Naive B cell (primary cell): ENCODE results near the gene ZER1. TPM values are rescaled to one million over a fixed set of nuclear protein-coding genes. Genes with fewer than 3 reads are reported as not detected.
"Not testable (repeated sequence)": the region's sequence is repeated elsewhere in the genome, so short reads cannot be mapped to it uniquely, and the experiment has no call there.

Experiments used
- ATAC-seq, 2 donors: fragments of 150-1000 bp; cut with Tn5 transposase; 2 replicates each; pipeline ENCODE4 v1.10.0; 2021; ENCODE audit warnings: low read depth in 2 of 2, mild to moderate bottlenecking in 2 of 2, moderate library complexity in 2 of 2
- DNase-seq: peaks from one replicate; pipeline ENCODE4 v3.0.0; 2022
- H3K27ac Mint-ChIP-seq, 6 donors: one replicate each; pipeline ENCODE4 v1.8.0; 2020 to 2022; ENCODE audit warnings: mild to moderate bottlenecking in 6 of 6, mixed read lengths in 6 of 6, moderate library complexity in 5 of 6, inconsistent platforms in 2 of 6
- H3K27me3 Mint-ChIP-seq, 3 donors: one replicate each; pipeline ENCODE4 v1.8.0; 2021 to 2022; ENCODE audit warnings: mixed read lengths in 3 of 3, mild to moderate bottlenecking in 1 of 3
- H3K36me3 Mint-ChIP-seq, 2 donors: one replicate each; pipeline ENCODE4 v1.8.0; 2020 to 2022; ENCODE audit warnings: mixed read lengths in 2 of 2, inconsistent platforms in 1 of 2, mild to moderate bottlenecking in 1 of 2
- H3K4me1 Mint-ChIP-seq, 3 donors: one replicate each; pipeline ENCODE4 v1.8.0; 2020 to 2022; ENCODE audit warnings: mixed read lengths in 3 of 3, inconsistent platforms in 1 of 3, mild to moderate bottlenecking in 1 of 3, moderate library complexity in 1 of 3
- H3K4me3 Mint-ChIP-seq, 8 donors: one replicate each; pipeline ENCODE4 v1.8.0; 2020 to 2022; ENCODE audit warnings: mild to moderate bottlenecking in 8 of 8, mixed read lengths in 8 of 8, moderate library complexity in 8 of 8, inconsistent platforms in 2 of 8
- H3K9me3 Mint-ChIP-seq, 7 donors: one replicate each; pipeline ENCODE4 v1.8.0; 2020 to 2022; ENCODE audit warnings: mixed read lengths in 7 of 7, mild to moderate bottlenecking in 5 of 7, inconsistent platforms in 2 of 7, moderate library complexity in 1 of 7
- polyA plus RNA-seq, 6 donors: library from polyadenylated mRNA; unstranded; fragments of 300-500 nt; fragmentation: Illumina TruSeq; gene quantifications; one replicate each; pipeline ENCODE4 v1.2.3, GENCODE V29; 2021; ENCODE audit warnings: low read depth in 6 of 6

The ZER1 gene
- polyA plus RNA-seq, 6 donors from 2014 or later, result 30.9 to 43.1 (median 33.0) TPM

GRCh38 chr9:128802482-128802881 lies 30.8 kb upstream of the ZER1 start:
- Mint-ChIP-seq H3K4me3 (no peak overlapping the region), H3K27ac (peak overlapping the region in 1 of 6 donors; percentile 56), H3K27me3 (no peaks in the 10 kb centered on the region), H3K9me3 (no peaks in the 10 kb centered on the region), H3K4me1 (peaks cover 0 to 2% (median 0%) of the 10 kb centered on the region in 3 donors), H3K36me3 (peaks cover 7 to 24% of the 10 kb centered on the region in 2 donors)
- ATAC-seq (no peak), DNase-seq (no peak)

GRCh38 chr9:128800061-128800460 lies 28.3 kb upstream of the ZER1 start:
- DNase-seq (no peak), ATAC-seq (no peak)
- no peaks in the 10 kb centered on the region for H3K27me3 Mint-ChIP-seq
- H3K4me3 Mint-ChIP-seq, result no peak overlapping the region
- H3K4me1 Mint-ChIP-seq, result peaks cover 0 to 2% (median 0%) of the 10 kb centered on the region in 3 donors
- H3K9me3 Mint-ChIP-seq, result no peaks in the 10 kb centered on the region
- H3K36me3 Mint-ChIP-seq, result peaks cover 7 to 24% of the 10 kb centered on the region in 2 donors
- peak overlapping the region in 2 of 6 donors; percentile 44 to 80 for H3K27ac Mint-ChIP-seq

GRCh38 chr9:128798896-128799295 lies 27.2 kb upstream of the ZER1 start:
- Mint-ChIP-seq H3K27ac (no peak overlapping the region), H3K9me3 (no peaks in the 10 kb centered on the region), H3K27me3 (no peaks in the 10 kb centered on the region), H3K4me3 (no peak overlapping the region), H3K36me3 (peaks cover 9 to 24% of the 10 kb centered on the region in 2 donors), H3K4me1 (peaks cover 0 to 2% (median 2%) of the 10 kb centered on the region in 3 donors)
- no peak for ATAC-seq
- DNase-seq, result no peak

- not testable (repeated sequence) for H3K27ac Mint-ChIP-seq, H3K4me3 Mint-ChIP-seq, ATAC-seq, H3K27me3 Mint-ChIP-seq, H3K9me3 Mint-ChIP-seq, DNase-seq
- peaks cover 6 to 20% of the 10 kb centered on the region in 2 donors for H3K36me3 Mint-ChIP-seq
- H3K4me1 Mint-ChIP-seq, result peaks cover 5 to 13% (median 12%) of the 10 kb centered on the region in 3 donors
These were observed 23.2 kb upstream of the ZER1 start for GRCh38 chr9:128794961-128795360.

DNA sequence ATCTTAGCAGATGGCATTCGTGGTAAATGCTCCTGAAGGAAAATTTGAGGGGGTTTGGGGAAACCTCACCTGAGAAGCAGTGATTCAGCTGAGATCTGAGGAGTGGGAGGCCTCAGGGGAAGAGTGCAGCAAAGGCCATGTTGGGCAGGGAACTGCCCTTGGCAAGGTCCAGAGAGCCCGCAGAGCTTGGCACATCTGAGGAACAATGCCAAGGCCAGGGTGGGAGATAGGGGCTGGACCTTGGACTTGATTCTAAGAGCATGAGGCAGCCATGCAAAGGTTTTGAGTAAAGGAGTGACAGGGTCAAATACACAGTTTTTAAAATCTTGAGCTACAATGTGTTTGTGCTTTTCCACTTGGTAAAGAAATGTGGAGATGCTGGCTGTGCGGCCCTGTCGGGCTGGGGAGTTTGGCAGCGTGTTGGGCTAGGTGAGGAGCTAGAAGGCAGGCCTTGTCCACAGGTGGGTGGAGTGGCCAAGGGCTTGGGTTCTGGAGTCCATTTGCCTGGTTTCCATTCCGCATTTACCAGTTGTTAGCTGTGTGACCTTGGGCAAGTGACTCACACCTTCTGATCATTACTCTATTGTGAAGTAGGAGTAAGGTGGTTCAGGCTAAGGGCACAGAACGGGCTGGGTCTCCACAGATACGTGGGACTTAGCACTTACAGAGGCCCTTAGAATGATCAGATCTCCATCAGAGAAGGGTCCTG lies 21.4 kb upstream of the ZER1 start:
- Mint-ChIP-seq H3K9me3 (no peaks in the 10 kb centered on the region), H3K27ac (peak overlapping the region; percentile 9 to 80 (median 49)), H3K27me3 (no peaks in the 10 kb centered on the region), H3K4me3 (no peak overlapping the region), H3K36me3 (peaks cover 6 to 16% of the 10 kb centered on the region in 2 donors), H3K4me1 (peaks cover 9 to 23% (median 16%) of the 10 kb centered on the region in 3 donors)
- no peak for DNase-seq
- no peak for ATAC-seq

GRCh38 chr9:128792134-128792533 lies 20.4 kb upstream of the ZER1 start:
- H3K4me3 Mint-ChIP-seq, result peak overlapping the region in 1 of 8 donors; percentile 27
- no peak for DNase-seq
- peaks cover 17 to 29% (median 24%) of the 10 kb centered on the region in 3 donors for H3K4me1 Mint-ChIP-seq
- H3K27me3 Mint-ChIP-seq, result no peaks in the 10 kb centered on the region
- H3K36me3 Mint-ChIP-seq, result peaks cover 6 to 12% of the 10 kb centered on the region in 2 donors
- H3K9me3 Mint-ChIP-seq, result no peaks in the 10 kb centered on the region
- ATAC-seq, result no peak
- H3K27ac Mint-ChIP-seq, result no peak overlapping the region

GRCh38 chr9:128790536-128790935 lies 18.8 kb upstream of the ZER1 start:
- H3K27me3 Mint-ChIP-seq, result no peaks in the 10 kb centered on the region
- no peak for DNase-seq
- H3K9me3 Mint-ChIP-seq, result no peaks in the 10 kb centered on the region
- H3K4me1 Mint-ChIP-seq, result peaks cover 22 to 33% (median 28%) of the 10 kb centered on the region in 3 donors
- no peak overlapping the region for H3K4me3 Mint-ChIP-seq
- no peak for ATAC-seq
- peaks cover 6 to 12% of the 10 kb centered on the region in 2 donors for H3K36me3 Mint-ChIP-seq
- H3K27ac Mint-ChIP-seq, result no peak overlapping the region

DNA sequence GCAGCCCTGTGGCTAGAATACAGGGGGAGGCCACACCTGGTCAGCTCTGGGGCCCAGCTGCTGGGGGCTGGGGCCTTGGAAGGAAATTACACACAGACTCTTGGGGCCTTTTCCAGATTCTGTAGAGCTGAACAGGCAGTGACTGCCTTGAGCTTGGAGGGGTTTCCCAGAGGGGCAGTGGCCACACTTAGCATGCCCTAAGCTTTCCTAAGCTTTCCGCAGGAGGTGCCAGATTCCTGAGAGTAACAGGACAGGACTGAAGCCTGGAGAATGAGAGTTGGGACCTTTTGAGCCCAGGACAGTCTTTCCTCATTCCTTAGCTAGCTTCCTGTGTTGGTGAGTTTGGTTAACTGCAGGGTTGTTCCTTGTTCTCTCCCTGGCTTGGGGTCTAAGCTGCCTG lies 16.7 kb upstream of the ZER1 start:
- DNase-seq (no peak), ATAC-seq (no peak)
- peak overlapping the region in 3 of 6 donors; percentile 24 to 95 (median 94) for H3K27ac Mint-ChIP-seq
- peaks cover 17 to 32% (median 28%) of the 10 kb centered on the region in 3 donors for H3K4me1 Mint-ChIP-seq
- H3K36me3 Mint-ChIP-seq, result peaks cover 0 to 9% of the 10 kb centered on the region in 2 donors
- H3K4me3 Mint-ChIP-seq, result peak overlapping the region; percentile 88 to 99 (median 96)
- no peaks in the 10 kb centered on the region for H3K27me3 Mint-ChIP-seq
- no peaks in the 10 kb centered on the region for H3K9me3 Mint-ChIP-seq

DNA sequence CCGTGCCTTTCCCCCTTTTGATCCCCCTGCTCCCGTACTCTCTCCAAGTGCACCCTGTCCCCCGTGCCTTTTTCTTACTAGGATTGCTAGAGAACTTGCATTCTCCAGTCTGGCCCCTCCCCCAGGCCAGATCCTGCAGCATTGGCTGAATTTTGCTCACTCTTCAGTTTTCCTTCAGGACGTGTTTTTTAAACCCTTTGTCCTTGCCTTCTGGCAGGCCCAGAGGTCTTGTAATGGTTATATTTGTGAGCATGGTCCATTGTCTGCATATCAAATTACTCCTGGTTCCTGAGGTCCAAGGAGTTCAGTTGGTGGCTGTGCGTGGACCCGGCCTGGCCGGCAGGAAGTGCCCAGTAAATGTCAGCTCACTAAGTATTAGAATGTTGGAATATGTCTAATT lies 15.9 kb upstream of the ZER1 start:
- peak overlapping the region in 5 of 6 donors; percentile 46 to 97 (median 94) for H3K27ac Mint-ChIP-seq
- H3K4me1 Mint-ChIP-seq, result peaks cover 20 to 32% (median 21%) of the 10 kb centered on the region in 3 donors
- H3K27me3 Mint-ChIP-seq, result no peaks in the 10 kb centered on the region
- H3K36me3 Mint-ChIP-seq, result peaks cover 0 to under 1% of the 10 kb centered on the region in 2 donors
- DNase-seq (no peak), ATAC-seq (no peak)
- no peaks in the 10 kb centered on the region for H3K9me3 Mint-ChIP-seq
- H3K4me3 Mint-ChIP-seq, result peak overlapping the region; percentile 88 to 99 (median 96)

DNA sequence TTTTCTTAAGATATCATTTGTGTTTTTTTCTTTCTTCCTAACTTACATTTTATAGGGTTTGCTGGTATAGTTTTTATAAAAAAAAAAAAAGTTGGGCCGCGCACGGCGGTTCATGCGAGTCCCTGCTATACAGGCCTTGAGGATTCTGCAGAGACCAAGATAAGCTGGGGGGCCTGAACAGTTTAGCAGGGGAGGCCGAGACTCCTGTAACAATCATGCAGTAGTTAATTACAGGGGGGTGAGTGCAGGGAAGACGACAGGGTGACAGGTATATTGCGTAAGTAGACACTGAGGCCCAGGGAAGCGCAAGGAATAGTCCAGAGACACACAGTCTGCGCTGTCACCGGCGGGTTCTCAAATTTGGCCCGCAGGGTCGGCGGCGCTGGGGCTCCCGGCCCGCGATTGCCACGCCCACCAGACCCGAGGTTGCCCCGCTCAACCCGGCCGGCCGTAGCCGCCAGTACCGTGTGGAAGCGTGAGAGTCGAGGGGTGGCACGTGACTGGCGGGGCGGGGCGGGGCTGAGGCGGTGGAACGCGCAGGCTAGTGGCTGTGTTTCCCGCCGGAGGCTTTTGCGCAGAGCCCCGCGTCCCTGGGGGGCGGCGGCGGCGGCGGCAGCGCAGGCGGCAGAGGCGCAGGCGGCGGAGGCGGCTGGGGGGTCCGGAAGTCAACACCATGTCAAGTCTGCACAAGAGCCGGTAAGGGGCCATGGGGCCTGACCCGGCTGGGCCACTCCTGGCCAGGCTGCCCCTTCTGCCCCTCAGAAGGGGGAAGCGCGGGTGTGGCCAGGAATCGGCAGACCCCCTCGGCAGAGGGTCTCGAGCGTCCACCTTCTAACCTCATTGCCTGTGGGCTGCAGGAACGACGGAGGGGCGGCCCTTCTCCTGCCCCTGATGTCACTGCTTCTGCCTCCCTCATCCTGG lies 15.2 kb upstream of the ZER1 start, which contains the start of gene TBC1D13:
Gene TBC1D13 (plus strand): TSS at position 573 of the 921 bp plus-strand sequence. CDS start 101 bp downstream, at position 674.
- Mint-ChIP-seq H3K36me3 (peaks cover 0 to under 1% of the 10 kb centered on the region in 2 donors), H3K27ac (peak within 1 kb of the TSS; percentile 54 to 99 (median 94)), H3K9me3 (no peaks in the 10 kb centered on the region), H3K27me3 (no peaks in the 10 kb centered on the region), H3K4me3 (peak within 1 kb of the TSS; percentile 88 to 99 (median 96)), H3K4me1 (peaks cover 20 to 33% (median 22%) of the 10 kb centered on the region in 3 donors)
- ATAC-seq (peak; percentile 94 to 95), DNase-seq (peak; percentile 94)

- H3K4me1 Mint-ChIP-seq, result peaks cover 21 to 39% (median 29%) of the 10 kb centered on the region in 3 donors
- DNase-seq, result no peak
- peak overlapping the region in 6 of 8 donors; percentile 9 to 77 (median 38) for H3K4me3 Mint-ChIP-seq
- H3K27ac Mint-ChIP-seq, result peak overlapping the region in 2 of 6 donors; percentile 70 to 74
- H3K9me3 Mint-ChIP-seq, result peaks cover 0 to 6% (median 0%) of the 10 kb centered on the region in 7 donors
- H3K36me3 Mint-ChIP-seq, result peaks cover 0 to 7% of the 10 kb centered on the region in 2 donors
- ATAC-seq, result no peak
- no peaks in the 10 kb centered on the region for H3K27me3 Mint-ChIP-seq
These were observed 13.7 kb upstream of the ZER1 start for GRCh38 chr9:128785427-128785826.

GRCh38 chr9:128782669-128783068 lies 10.9 kb upstream of the ZER1 start:
- Mint-ChIP-seq H3K27me3 (no peaks in the 10 kb centered on the region), H3K27ac (no peak overlapping the region), H3K9me3 (peaks cover 0 to 6% (median 0%) of the 10 kb centered on the region in 7 donors), H3K36me3 (peaks cover 0 to 7% of the 10 kb centered on the region in 2 donors), H3K4me3 (no peak overlapping the region), H3K4me1 (peaks cover 12 to 25% (median 20%) of the 10 kb centered on the region in 3 donors)
- no peak for DNase-seq
- ATAC-seq, result no peak
